ENCODE data around the gene UGT1A10.

UGT1A10 gene

DNA sequence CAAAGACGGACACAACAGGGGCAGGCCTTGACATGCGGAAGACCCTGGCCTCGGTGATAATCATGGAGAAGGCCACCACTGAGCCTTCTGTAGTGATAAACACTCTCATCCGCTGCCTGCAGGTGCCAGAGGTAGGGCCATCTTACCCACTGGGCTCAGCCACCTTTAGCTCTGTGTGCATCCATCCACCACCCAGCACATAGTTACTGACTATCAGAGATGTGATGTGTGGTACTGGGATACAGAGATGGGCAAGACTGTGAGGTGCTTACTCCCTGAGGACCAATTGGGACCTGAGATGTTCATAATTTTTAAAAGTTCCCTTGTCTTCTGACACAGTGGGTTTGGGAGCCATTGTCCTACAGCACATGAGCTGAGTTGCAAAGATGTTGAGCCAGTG lies 143.5 kb downstream of the UGT1A10 start:
- H3K4me3 ChIP-seq (ENCODE audit: control insufficient read depth in 1 of 7, extremely low read depth in 1 of 7, insufficient read depth in 4 of 7, low read depth in 2 of 7, low read length in 6 of 7), result no peak overlapping the region
- no peaks in the 10 kb centered on the region for H3K36me3 ChIP-seq (ENCODE audit: control insufficient read depth in 4 of 4, insufficient read depth in 4 of 4, low read length in 3 of 4)
- ChIA-PET CTCF (interaction anchor here (0.8 kb wide), 1 partner anchor 69 kb away, joined by 3 read pairs; no protein-coding TSS in a partner anchor), POLR2A (no interaction called here)
- WGBS (ENCODE audit: insufficient coverage), result 100% methylated on average over 2 of the region's 4 CpGs
- H3K4me1 ChIP-seq (ENCODE audit: control extremely low read depth in 1 of 4, control insufficient read depth in 4 of 4, insufficient read depth in 4 of 4, low read length in 3 of 4), result no peaks in the 10 kb centered on the region
- no peak for DNase-seq
- H3K27ac ChIP-seq (ENCODE audit: insufficient read depth in 1 of 2, low read depth in 1 of 2, low read length in 2 of 2, poor library complexity in 1 of 2, severe bottlenecking in 2 of 2), result no peak overlapping the region
- peaks cover 0 to 3% (median 0%) of the 10 kb centered on the region in 5 experiments for H3K27me3 ChIP-seq (replicated peaks in 2 of 5; ENCODE audit: control insufficient read depth in 4 of 5, insufficient read depth in 5 of 5, low read length in 4 of 5)
- H3K9me3 ChIP-seq (ENCODE audit: control extremely low read depth in 1 of 5, control insufficient read depth in 4 of 5, insufficient read depth in 2 of 5, low read depth in 1 of 5, low read length in 4 of 5), result peaks cover 0 to 14% (median 2%) of the 10 kb centered on the region in 5 experiments

DNA sequence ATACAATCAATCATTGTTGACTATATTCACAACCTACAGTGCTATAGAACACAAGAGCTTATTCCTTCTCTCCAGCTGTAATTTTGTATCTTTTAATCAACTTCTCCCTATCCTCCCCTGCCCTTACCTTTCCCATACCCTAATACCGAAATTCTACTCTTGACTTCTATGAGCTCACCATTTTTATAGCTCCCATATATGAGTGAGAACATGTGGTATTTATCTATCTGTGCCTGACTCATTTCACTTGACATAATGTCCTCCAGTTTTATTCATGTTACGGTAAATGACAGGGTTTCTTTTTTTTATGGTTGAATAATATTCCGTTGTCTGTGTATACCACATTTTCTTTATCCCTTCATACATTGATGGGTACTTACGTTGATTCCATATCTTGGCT lies 144.5 kb downstream of the UGT1A10 start:
- peaks cover 0 to 10% (median 3%) of the 10 kb centered on the region in 5 experiments for H3K9me3 ChIP-seq (ENCODE audit: control extremely low read depth in 1 of 5, control insufficient read depth in 4 of 5, insufficient read depth in 2 of 5, low read depth in 1 of 5, low read length in 4 of 5)
- peaks cover 0 to 3% (median 0%) of the 10 kb centered on the region in 5 experiments for H3K27me3 ChIP-seq (replicated peaks in 2 of 5; ENCODE audit: control insufficient read depth in 4 of 5, insufficient read depth in 5 of 5, low read length in 4 of 5)
- H3K4me3 ChIP-seq (ENCODE audit: control insufficient read depth in 1 of 7, extremely low read depth in 1 of 7, insufficient read depth in 4 of 7, low read depth in 2 of 7, low read length in 6 of 7), result no peak overlapping the region
- DNase-seq, result no peak
- WGBS (ENCODE audit: insufficient coverage), result no CpG with 5 or more reads among the region's 4 CpGs
- no peak overlapping the region for H3K27ac ChIP-seq (ENCODE audit: insufficient read depth in 1 of 2, low read depth in 1 of 2, low read length in 2 of 2, poor library complexity in 1 of 2, severe bottlenecking in 2 of 2)
- CTCF ChIA-PET, result no interaction called here
- POLR2A ChIA-PET, result no interaction called here
- no peaks in the 10 kb centered on the region for H3K4me1 ChIP-seq (ENCODE audit: control extremely low read depth in 1 of 4, control insufficient read depth in 4 of 4, insufficient read depth in 4 of 4, low read length in 3 of 4)
- H3K36me3 ChIP-seq (ENCODE audit: control insufficient read depth in 4 of 4, insufficient read depth in 4 of 4, low read length in 3 of 4), result no peaks in the 10 kb centered on the region

DNA sequence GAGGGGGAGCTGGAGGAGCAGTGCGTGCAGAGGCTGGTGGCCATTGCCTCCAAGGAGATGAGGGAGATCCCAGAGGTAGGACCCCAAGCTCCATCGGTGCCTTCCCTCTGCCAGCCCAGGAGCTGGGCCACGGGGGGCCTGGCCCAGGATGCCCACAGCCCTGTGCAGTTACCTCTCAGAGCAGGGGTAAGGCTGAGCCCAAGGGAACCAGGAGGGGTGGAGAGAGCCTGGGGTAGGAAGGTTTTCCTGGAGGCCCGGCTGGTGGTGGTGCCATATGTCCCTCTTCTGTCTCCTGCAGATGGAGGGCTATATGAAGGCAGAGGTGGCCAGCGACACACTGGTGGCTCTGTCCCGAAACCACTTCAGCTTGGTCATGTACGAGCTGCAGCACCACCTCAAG lies 153.3 kb downstream of the UGT1A10 start:
- Histone ChIP-seq H3K4me3 (ENCODE audit: control insufficient read depth in 1 of 7, extremely low read depth in 1 of 7, insufficient read depth in 4 of 7, low read depth in 2 of 7, low read length in 6 of 7) (no peak overlapping the region), H3K27me3 (replicated peaks in 2 of 5; ENCODE audit: control insufficient read depth in 4 of 5, insufficient read depth in 5 of 5, low read length in 4 of 5) (peaks cover 0 to 4% (median 0%) of the 10 kb centered on the region in 5 experiments), H3K27ac (ENCODE audit: insufficient read depth in 1 of 2, low read depth in 1 of 2, low read length in 2 of 2, poor library complexity in 1 of 2, severe bottlenecking in 2 of 2) (no peak overlapping the region), H3K9me3 (ENCODE audit: control extremely low read depth in 1 of 5, control insufficient read depth in 4 of 5, insufficient read depth in 2 of 5, low read depth in 1 of 5, low read length in 4 of 5) (peaks cover 0 to 7% (median 0%) of the 10 kb centered on the region in 5 experiments), H3K4me1 (ENCODE audit: control extremely low read depth in 1 of 4, control insufficient read depth in 4 of 4, insufficient read depth in 4 of 4, low read length in 3 of 4) (no peaks in the 10 kb centered on the region), H3K36me3 (ENCODE audit: control insufficient read depth in 4 of 4, insufficient read depth in 4 of 4, low read length in 3 of 4) (no peaks in the 10 kb centered on the region)
- ChIA-PET POLR2A (no interaction called here), CTCF (no interaction called here)
- DNase-seq, result no peak
- 98% methylated on average over 5 of the region's 7 CpGs for WGBS (ENCODE audit: insufficient coverage)

DNA sequence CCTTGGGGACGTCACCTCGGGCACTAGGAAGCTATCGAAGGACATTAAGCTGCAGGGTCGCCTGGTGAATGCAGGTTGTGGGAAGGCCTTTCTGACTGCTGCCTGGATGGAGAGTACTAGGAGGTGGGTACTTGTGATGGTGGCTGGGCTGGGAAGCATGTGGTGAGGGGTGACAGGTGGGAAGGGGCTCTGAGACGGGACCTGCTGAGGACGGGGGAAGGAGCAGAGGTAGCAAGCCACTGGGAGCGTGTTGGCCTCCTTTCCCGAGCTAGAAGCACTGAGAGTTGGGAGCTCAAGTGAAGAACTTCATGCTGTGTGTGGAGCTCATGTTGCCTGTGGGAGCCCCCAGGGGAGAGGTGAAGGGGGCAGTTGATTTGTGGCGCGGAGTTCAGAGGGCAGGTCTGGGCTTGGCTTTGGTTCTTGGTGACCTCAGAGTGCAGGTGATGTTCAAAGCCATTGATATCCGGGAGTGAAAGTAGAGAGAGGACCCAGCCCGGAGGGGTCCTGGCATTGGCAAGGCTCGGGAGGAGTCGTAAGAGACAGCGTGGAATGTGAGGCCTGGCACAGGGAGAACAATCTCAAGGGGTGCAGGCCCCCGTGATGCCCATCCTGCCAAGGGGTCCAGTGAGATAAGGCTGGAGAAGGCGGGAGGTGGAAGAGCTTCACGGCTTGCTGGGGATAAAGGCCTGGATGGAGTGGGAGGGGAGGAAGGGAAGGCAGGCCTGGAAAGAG lies 155.1 kb downstream of the UGT1A10 start:
- Histone ChIP-seq H3K36me3 (ENCODE audit: control insufficient read depth in 4 of 4, insufficient read depth in 4 of 4, low read length in 3 of 4) (no peaks in the 10 kb centered on the region), H3K27me3 (replicated peaks in 2 of 5; ENCODE audit: control insufficient read depth in 4 of 5, insufficient read depth in 5 of 5, low read length in 4 of 5) (peaks cover 0 to 4% (median 0%) of the 10 kb centered on the region in 5 experiments), H3K4me3 (ENCODE audit: control insufficient read depth in 1 of 7, extremely low read depth in 1 of 7, insufficient read depth in 4 of 7, low read depth in 2 of 7, low read length in 6 of 7) (no peak overlapping the region), H3K4me1 (ENCODE audit: control extremely low read depth in 1 of 4, control insufficient read depth in 4 of 4, insufficient read depth in 4 of 4, low read length in 3 of 4) (no peaks in the 10 kb centered on the region), H3K9me3 (ENCODE audit: control extremely low read depth in 1 of 5, control insufficient read depth in 4 of 5, insufficient read depth in 2 of 5, low read depth in 1 of 5, low read length in 4 of 5) (no peaks in the 10 kb centered on the region), H3K27ac (ENCODE audit: insufficient read depth in 1 of 2, low read depth in 1 of 2, low read length in 2 of 2, poor library complexity in 1 of 2, severe bottlenecking in 2 of 2) (no peak overlapping the region)
- ChIA-PET CTCF (no interaction called here), POLR2A (no interaction called here)
- no peak for DNase-seq
- 94% methylated on average over 16 of the region's 18 CpGs for WGBS (ENCODE audit: insufficient coverage)

DNA sequence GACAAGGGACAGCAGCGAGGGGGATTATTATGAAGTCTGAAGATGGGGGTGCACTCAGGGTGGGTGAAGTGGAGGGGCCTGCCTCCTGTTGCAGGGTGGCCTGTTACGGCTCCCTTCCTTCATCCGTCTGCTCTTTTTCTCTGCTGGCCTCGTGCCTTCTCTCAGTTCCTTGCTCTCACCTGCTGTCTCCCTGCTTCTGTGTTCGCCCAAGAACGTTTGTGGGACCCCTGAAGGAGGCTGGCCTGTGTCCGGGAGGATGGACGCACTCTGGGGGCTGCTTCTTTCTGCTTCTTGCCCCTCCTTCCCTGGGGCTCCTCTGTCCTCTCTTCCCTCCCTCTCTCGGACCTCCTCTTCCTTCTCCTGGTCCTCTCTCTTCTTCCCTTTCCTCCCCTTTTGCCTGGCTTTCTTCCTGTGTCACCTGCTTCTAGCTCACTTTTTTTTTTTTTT lies 155.7 kb downstream of the UGT1A10 start:
- Histone ChIP-seq H3K4me1 (ENCODE audit: control extremely low read depth in 1 of 4, control insufficient read depth in 4 of 4, insufficient read depth in 4 of 4, low read length in 3 of 4) (no peaks in the 10 kb centered on the region), H3K36me3 (ENCODE audit: control insufficient read depth in 4 of 4, insufficient read depth in 4 of 4, low read length in 3 of 4) (no peaks in the 10 kb centered on the region), H3K9me3 (ENCODE audit: control extremely low read depth in 1 of 5, control insufficient read depth in 4 of 5, insufficient read depth in 2 of 5, low read depth in 1 of 5, low read length in 4 of 5) (no peaks in the 10 kb centered on the region), H3K27ac (ENCODE audit: insufficient read depth in 1 of 2, low read depth in 1 of 2, low read length in 2 of 2, poor library complexity in 1 of 2, severe bottlenecking in 2 of 2) (no peak overlapping the region), H3K4me3 (ENCODE audit: control insufficient read depth in 1 of 7, extremely low read depth in 1 of 7, insufficient read depth in 4 of 7, low read depth in 2 of 7, low read length in 6 of 7) (no peak overlapping the region), H3K27me3 (replicated peaks in 2 of 5; ENCODE audit: control insufficient read depth in 4 of 5, insufficient read depth in 5 of 5, low read length in 4 of 5) (peaks cover 0 to 4% (median 0%) of the 10 kb centered on the region in 5 experiments)
- ChIA-PET POLR2A (no interaction called here), CTCF (no interaction called here)
- 94% methylated on average over 9 of the region's 9 CpGs for WGBS (ENCODE audit: insufficient coverage)
- no peak for DNase-seq

DNA sequence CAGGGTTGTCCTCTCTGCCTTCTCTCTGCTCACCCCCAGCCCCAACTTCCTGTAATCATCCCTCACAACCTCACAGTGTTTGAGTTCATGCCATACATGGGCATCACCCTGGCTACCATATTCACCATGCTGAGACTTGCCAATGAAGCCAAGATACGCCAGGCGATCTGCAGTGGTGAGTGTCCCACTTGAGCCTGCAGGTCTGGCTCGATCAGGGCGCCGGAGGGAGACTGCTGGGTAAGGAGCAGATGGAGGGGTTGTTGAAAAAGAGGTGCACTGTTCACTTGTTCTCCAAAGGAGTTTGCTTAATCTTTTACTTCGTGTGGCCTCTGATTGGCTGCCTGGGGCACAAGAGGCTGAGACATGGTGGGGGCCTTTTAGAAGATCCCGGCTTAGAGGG lies 156.5 kb downstream of the UGT1A10 start:
- POLR2A ChIA-PET, result no interaction called here
- Histone ChIP-seq H3K4me3 (ENCODE audit: control insufficient read depth in 1 of 7, extremely low read depth in 1 of 7, insufficient read depth in 4 of 7, low read depth in 2 of 7, low read length in 6 of 7) (no peak overlapping the region), H3K27ac (ENCODE audit: insufficient read depth in 1 of 2, low read depth in 1 of 2, low read length in 2 of 2, poor library complexity in 1 of 2, severe bottlenecking in 2 of 2) (no peak overlapping the region), H3K4me1 (ENCODE audit: control extremely low read depth in 1 of 4, control insufficient read depth in 4 of 4, insufficient read depth in 4 of 4, low read length in 3 of 4) (no peaks in the 10 kb centered on the region), H3K27me3 (replicated peaks in 2 of 5; ENCODE audit: control insufficient read depth in 4 of 5, insufficient read depth in 5 of 5, low read length in 4 of 5) (peaks cover 0 to 4% (median 0%) of the 10 kb centered on the region in 5 experiments), H3K9me3 (ENCODE audit: control extremely low read depth in 1 of 5, control insufficient read depth in 4 of 5, insufficient read depth in 2 of 5, low read depth in 1 of 5, low read length in 4 of 5) (no peaks in the 10 kb centered on the region), H3K36me3 (ENCODE audit: control insufficient read depth in 4 of 4, insufficient read depth in 4 of 4, low read length in 3 of 4) (no peaks in the 10 kb centered on the region)
- DNase-seq, result no peak
- CTCF ChIA-PET, result no interaction called here
- WGBS (ENCODE audit: insufficient coverage), result 98% methylated on average over 7 of the region's 7 CpGs

GRCh38 chr2:233793465-233794127 lies 157.3 kb downstream of the UGT1A10 start:
- no peak overlapping the region for H3K27ac ChIP-seq (ENCODE audit: insufficient read depth in 1 of 2, low read depth in 1 of 2, low read length in 2 of 2, poor library complexity in 1 of 2, severe bottlenecking in 2 of 2)
- WGBS (ENCODE audit: insufficient coverage), result 86% methylated on average over 16 of the region's 18 CpGs
- no peaks in the 10 kb centered on the region for H3K36me3 ChIP-seq (ENCODE audit: control insufficient read depth in 4 of 4, insufficient read depth in 4 of 4, low read length in 3 of 4)
- ChIA-PET POLR2A (no interaction called here), CTCF (no interaction called here)
- H3K9me3 ChIP-seq (ENCODE audit: control extremely low read depth in 1 of 5, control insufficient read depth in 4 of 5, insufficient read depth in 2 of 5, low read depth in 1 of 5, low read length in 4 of 5), result no peaks in the 10 kb centered on the region
- peaks cover 0 to 4% (median 0%) of the 10 kb centered on the region in 5 experiments for H3K27me3 ChIP-seq (replicated peaks in 2 of 5; ENCODE audit: control insufficient read depth in 4 of 5, insufficient read depth in 5 of 5, low read length in 4 of 5)
- H3K4me1 ChIP-seq (ENCODE audit: control extremely low read depth in 1 of 4, control insufficient read depth in 4 of 4, insufficient read depth in 4 of 4, low read length in 3 of 4), result no peaks in the 10 kb centered on the region
- no peak for DNase-seq
- no peak overlapping the region for H3K4me3 ChIP-seq (ENCODE audit: control insufficient read depth in 1 of 7, extremely low read depth in 1 of 7, insufficient read depth in 4 of 7, low read depth in 2 of 7, low read length in 6 of 7)

Data from common myeloid progenitor, CD34-positive (primary cell).